Adrenal gland (tissue), 5 donors: ENCODE data around the gene MACROH2A2.

ENCODE experiments used
- POLR2A ChIP-seq, 2 donors: fragments of 450-650 bp; IDR thresholded peaks; one replicate each; pipeline ENCODE4 v1.6.1; 2017; ENCODE audit warnings: antibody characterized with exemption in 2 of 2, mild to moderate bottlenecking in 2 of 2, moderate library complexity in 1 of 2
- TF ChIP-seq, protein P1 (sequence below), 6 experiments: fragments of 450-650 bp in 4 of 6; fragments of 200-600 bp in 2 of 6; sonication (generic) in 1 of 6; IDR thresholded peaks; 1 replicate in 5 of 6; 2 replicates in 1 of 6; pipeline versions ENCODE4 v1.5.1 to v1.8.0; 2016 to 2021; ENCODE audit warnings: antibody characterized with exemption in 6 of 6, mild to moderate bottlenecking in 2 of 6, moderate library complexity in 1 of 6
- donor health status: DM: no; HTN: no; CAD: no.

DNA sequence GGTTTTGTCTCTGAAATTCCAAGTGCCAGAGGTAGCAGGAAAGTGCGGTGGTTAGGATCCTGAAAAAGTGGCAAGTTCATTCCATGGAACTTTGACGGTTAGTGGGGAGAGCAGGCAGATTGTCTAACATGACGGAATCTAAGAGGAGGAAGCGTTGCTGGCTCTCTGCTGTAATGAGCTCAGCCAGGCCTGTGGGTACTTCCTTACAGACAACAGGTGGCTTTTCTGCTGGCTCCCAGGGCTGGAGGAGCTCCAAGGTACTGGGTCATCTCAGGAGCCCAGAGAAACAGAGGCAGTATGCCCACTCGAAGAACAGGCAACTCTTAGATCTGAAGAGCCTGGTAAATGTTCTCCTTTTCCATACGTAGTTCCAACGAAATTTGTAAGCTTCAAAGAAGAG lies 83.0 kb downstream of the MACROH2A2 start:
- TF ChIP-seq, protein P1, sequence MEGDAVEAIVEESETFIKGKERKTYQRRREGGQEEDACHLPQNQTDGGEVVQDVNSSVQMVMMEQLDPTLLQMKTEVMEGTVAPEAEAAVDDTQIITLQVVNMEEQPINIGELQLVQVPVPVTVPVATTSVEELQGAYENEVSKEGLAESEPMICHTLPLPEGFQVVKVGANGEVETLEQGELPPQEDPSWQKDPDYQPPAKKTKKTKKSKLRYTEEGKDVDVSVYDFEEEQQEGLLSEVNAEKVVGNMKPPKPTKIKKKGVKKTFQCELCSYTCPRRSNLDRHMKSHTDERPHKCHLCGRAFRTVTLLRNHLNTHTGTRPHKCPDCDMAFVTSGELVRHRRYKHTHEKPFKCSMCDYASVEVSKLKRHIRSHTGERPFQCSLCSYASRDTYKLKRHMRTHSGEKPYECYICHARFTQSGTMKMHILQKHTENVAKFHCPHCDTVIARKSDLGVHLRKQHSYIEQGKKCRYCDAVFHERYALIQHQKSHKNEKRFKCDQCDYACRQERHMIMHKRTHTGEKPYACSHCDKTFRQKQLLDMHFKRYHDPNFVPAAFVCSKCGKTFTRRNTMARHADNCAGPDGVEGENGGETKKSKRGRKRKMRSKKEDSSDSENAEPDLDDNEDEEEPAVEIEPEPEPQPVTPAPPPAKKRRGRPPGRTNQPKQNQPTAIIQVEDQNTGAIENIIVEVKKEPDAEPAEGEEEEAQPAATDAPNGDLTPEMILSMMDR (IDR thresholded peaks at IDR 0.05), result no peak
- no peak for TF ChIP-seq POLR2A (IDR thresholded peaks at IDR 0.05)
